GM19240 (cell line): ENCODE results near the gene MYH10.

ENCODE experiments used
- DNase-seq: peaks from one replicate; pipeline ENCODE4 v3.0.0; 2011; ENCODE audit warnings: low spot score; ENCODE audit not compliant: insufficient read length

MYH10 gene

DNA sequence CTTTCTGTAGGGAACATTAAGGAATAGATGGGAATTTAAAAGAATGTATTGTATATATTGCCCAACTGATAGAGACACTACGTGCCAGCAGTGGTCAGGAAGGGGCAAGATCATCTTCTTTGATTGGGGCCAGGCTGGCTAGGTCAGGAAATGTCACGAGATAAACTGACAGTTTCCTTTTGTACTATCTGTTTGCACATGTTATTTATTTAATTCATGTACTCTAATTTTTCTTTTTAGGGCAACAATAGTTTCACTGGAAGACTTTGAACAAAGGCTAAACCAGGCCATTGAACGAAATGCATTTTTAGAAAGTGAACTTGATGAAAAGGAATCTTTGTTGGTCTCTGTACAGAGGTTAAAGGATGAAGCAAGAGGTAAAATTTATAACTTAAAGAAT lies 182.2 kb downstream of the MYH10 start:
- no peak for DNase-seq

DNA sequence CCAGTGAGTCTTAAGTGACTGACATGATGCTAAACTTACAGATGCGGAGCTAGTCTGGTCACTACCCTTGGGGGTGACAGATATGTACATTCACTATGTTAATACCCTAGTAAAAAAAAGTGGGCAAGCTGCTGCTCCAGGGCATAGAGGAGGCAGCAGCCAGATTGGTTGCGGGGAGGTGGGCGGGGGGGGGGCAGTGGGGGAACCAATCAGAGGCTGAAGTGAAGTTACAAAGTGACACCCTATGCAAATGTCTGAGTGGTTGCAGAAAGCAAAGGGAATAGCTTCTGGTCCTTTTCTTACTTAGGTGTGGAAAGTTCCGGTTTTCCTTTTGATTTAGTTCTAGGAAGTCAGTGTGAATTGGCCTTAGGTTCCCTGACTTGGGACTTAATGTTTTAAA lies 182.7 kb downstream of the MYH10 start:
- no peak for DNase-seq

GRCh38 chr17:8445536-8445935 lies 185.0 kb downstream of the MYH10 start:
- no peak for DNase-seq

DNA sequence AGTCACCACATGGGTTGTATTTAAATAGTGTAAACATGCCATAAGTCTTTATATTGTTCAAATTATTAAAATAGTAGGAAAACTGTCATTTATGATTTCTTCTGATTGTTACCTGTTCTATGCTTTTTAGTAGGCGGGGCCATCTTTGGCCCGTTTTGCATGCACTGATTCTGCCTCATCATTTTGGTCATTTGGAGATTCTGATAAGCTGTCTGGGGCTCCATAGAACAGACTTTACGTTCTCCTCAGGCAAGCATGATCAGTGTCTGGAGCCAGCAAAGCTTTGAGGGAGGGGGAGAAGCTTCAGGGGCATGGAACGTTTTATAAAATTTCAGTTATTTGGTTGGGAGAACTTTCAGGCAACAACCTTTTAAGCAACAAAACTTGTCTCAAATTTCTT lies 186.0 kb downstream of the MYH10 start:
- DNase-seq, result no peak

GRCh38 chr17:8443756-8444155 lies 186.8 kb downstream of the MYH10 start:
- no peak for DNase-seq

- DNase-seq, result no peak
Observed at GRCh38 chr17:8442310-8442709, 188.2 kb downstream of the MYH10 start.

DNA sequence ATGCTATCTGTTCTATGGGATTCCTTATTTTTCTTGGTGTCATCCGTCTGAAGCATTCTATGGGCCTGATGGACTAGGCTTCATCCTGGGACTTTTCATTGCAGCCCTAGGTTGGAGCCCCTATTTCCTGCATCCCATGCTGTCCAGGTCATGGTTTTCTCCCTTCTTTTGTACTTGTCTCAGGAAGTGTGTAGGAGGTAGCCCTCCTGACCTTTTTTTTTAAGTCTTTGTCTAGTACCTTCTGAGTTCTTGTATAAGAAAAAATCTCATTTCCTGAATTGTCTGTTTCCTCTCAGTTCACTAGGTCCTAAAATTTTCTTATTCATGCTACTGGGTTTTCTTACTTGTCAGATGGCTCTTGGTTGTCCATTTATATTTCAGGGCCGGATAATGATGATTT lies 188.8 kb downstream of the MYH10 start:
- DNase-seq, result no peak

DNA sequence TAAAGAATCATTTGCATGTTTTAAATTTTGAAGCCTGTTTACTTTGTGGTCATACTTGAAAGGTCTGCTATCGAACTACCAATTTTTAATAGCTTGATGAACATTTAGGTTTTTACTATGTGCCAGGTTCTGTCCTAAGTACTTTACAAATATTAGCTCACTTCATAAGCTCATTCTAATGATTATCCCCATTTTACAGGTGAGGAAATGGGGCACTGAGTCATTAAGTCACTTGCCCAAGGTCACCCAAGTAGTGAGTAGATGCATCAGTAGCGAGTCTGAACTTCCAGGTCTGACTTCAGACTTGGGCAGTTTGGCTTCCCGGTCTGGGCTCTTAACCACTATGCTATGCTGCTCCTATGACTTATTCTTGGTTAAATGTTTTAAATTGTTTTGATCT lies 190.8 kb downstream of the MYH10 start:
- no peak for DNase-seq

- no peak for DNase-seq
Observed at GRCh38 chr17:8438441-8438840, 192.1 kb downstream of the MYH10 start.

- DNase-seq, result no peak
Observed at GRCh38 chr17:8436844-8437171, 193.7 kb downstream of the MYH10 start.

GRCh38 chr17:8436169-8436843 lies 194.2 kb downstream of the MYH10 start:
- DNase-seq, result peak; percentile 27

- peak; percentile 94 for DNase-seq
Observed at GRCh38 chr17:8435245-8436168, 195.0 kb downstream of the MYH10 start, which contains the start of gene NDEL1. NDEL1 (plus strand) TSS chr17:8435884; CDS start chr17:8444272, 8,388 bp downstream.

GRCh38 chr17:8430966-8431365 lies 199.6 kb downstream of the MYH10 start:
- no peak for DNase-seq

DNA sequence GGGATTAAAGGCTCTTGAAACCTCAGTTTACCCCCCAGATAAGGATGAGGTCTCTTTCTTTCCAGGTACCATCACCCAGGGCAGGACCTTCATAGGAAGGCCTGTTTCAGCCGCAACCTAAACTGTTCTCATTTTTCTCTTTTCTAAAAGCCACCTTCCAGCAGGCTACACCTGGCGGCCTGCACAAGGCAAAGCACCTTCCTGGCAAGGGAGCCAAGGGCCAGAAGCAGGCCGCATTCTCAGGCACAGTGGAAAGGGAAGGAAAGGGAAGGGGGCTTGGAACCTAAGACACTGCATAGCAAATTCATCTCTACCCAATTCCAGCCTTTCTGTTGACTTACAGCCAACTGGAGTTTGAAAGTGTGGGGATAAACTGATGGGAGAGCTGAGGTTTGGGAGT lies 203.7 kb downstream of the MYH10 start:
- no peak for DNase-seq

DNA sequence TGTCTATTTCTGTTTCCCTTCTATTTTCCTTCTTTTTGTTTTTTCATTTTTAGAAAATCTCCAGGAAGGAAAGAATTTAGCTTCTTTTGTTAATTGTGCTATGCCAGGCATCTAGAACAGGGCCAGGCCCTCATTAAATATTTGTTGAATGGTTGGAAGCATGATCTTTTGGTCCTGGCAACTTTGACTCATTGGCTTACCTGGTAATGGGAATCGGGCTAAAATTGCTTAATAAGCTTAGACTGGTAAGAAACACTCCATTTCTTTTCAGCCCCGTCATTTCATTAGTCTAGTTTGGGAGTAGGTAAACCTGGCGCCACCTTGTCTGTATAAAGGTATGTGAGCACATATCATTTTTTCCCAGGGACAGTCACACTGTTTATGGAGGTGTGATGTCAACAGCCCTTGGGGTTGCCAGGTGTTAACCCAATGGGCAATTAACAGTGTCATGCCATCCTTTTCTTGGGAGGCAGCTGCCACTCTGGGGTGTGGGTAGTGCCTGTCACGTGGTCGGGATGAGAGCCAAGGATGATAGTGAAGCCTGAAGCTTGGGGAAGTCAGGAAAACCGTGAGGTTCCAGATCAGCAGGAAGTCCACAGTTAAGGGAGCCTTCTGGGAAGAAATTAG lies 204.3 kb downstream of the MYH10 start:
- no peak for DNase-seq
